Brain microvascular endothelial cell (primary cell): ENCODE results near the gene DNAJB14.

Experiments
- DNase-seq: peaks from one replicate; pipeline ENCODE4 v3.0.0-alpha.2; 2020
- H3K27ac ChIP-seq: fragments of 250-450 bp; sonication (Bioruptor Pico); 2 replicates; pipeline ENCODE4 v1.5.1; 2020; ENCODE audit warnings: mild to moderate bottlenecking, moderate library complexity
- H3K27me3 ChIP-seq: fragments of 250-450 bp; sonication (Bioruptor Pico); replicated peaks from 2 replicates; pipeline ENCODE4 v1.5.1; 2020; ENCODE audit warnings: mild to moderate bottlenecking
- H3K36me3 ChIP-seq: fragments of 250-450 bp; sonication (Bioruptor Pico); replicated peaks from 2 replicates; pipeline ENCODE4 v1.5.1; 2020; ENCODE audit warnings: mild to moderate bottlenecking
- H3K4me3 ChIP-seq: 2 replicates; pipeline ENCODE4 v1.5.1; 2011; ENCODE audit warnings: low read depth, mild to moderate bottlenecking, control low read depth, low read length, moderate library complexity
- CTCF ChIP-seq: IDR thresholded peaks from 2 replicates; pipeline ENCODE4 v1.5.1; 2011; ENCODE audit warnings: low read depth, mild to moderate bottlenecking, moderate library complexity, low read length, control low read depth, inconsistent platforms; ENCODE audit errors: missing control alignments
- in situ Hi-C: cut with HindIII; loops from 2 replicates; pipeline ENCODE4 v1.10.0; 2017; ENCODE audit warnings: low sequenced_read_pairs, low pct_ligation_motif_present

The DNAJB14 gene

GRCh38 chr4:99938243-99938753, 8.1 kb downstream of the DNAJB14 start:
- no peak overlapping the region for H3K4me3 ChIP-seq
- in situ Hi-C loops: no loop called here
- DNase-seq: no peak
- no peaks in the 10 kb centered on the region for H3K27me3 ChIP-seq
- H3K27ac ChIP-seq: no peak overlapping the region
- no peaks in the 10 kb centered on the region for H3K36me3 ChIP-seq
- TF ChIP-seq CTCF: no peak

GRCh38 chr4:99934891-99935290, 11.5 kb downstream of the DNAJB14 start:
- H3K27me3 ChIP-seq: no peaks in the 10 kb centered on the region
- in situ Hi-C loops: no loop called here
- no peak overlapping the region for H3K4me3 ChIP-seq
- TF ChIP-seq CTCF: no peak
- no peak for DNase-seq
- H3K36me3 ChIP-seq: no peaks in the 10 kb centered on the region
- no peak overlapping the region for H3K27ac ChIP-seq

GRCh38 chr4:99927566-99927965, 18.9 kb downstream of the DNAJB14 start:
- Histone ChIP-seq H3K36me3 (no peaks in the 10 kb centered on the region), H3K27ac (no peak overlapping the region), H3K27me3 (no peaks in the 10 kb centered on the region), H3K4me3 (no peak overlapping the region)
- no peak for DNase-seq
- TF ChIP-seq CTCF: no peak
- in situ Hi-C loops: no loop called here

- in situ Hi-C loops: no loop called here
- Histone ChIP-seq H3K4me3 (no peak overlapping the region), H3K36me3 (peaks cover 8% of the 10 kb centered on the region), H3K27me3 (no peaks in the 10 kb centered on the region), H3K27ac (no peak overlapping the region)
- no peak for DNase-seq
- TF ChIP-seq CTCF: no peak
Observed at GRCh38 chr4:99921174-99921573, 25.2 kb downstream of the DNAJB14 start.

- H3K27me3 ChIP-seq: no peaks in the 10 kb centered on the region
- H3K27ac ChIP-seq: no peak overlapping the region
- in situ Hi-C loops: no loop called here
- no peak for TF ChIP-seq CTCF
- no peak for DNase-seq
- peaks cover 11% of the 10 kb centered on the region for H3K36me3 ChIP-seq
- H3K4me3 ChIP-seq: no peak overlapping the region
Observed at GRCh38 chr4:99918656-99919055, 27.8 kb downstream of the DNAJB14 start.

- Histone ChIP-seq H3K4me3 (no peak overlapping the region), H3K27ac (no peak overlapping the region), H3K27me3 (no peaks in the 10 kb centered on the region), H3K36me3 (peaks cover 11% of the 10 kb centered on the region)
- no peak for TF ChIP-seq CTCF
- DNase-seq: no peak
- in situ Hi-C loops: no loop called here
Observed at GRCh38 chr4:99917575-99917974, 28.8 kb downstream of the DNAJB14 start.
